ENCODE measurements around the gene TAS2R8. TPM values are rescaled to one million over a fixed set of nuclear protein-coding genes. Genes with fewer than 3 reads are reported as not detected.

Gene TAS2R8, protein sequence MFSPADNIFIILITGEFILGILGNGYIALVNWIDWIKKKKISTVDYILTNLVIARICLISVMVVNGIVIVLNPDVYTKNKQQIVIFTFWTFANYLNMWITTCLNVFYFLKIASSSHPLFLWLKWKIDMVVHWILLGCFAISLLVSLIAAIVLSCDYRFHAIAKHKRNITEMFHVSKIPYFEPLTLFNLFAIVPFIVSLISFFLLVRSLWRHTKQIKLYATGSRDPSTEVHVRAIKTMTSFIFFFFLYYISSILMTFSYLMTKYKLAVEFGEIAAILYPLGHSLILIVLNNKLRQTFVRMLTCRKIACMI
- not detected for total RNA-seq
- long read RNA-seq, result 0 reads

- Histone ChIP-seq H3K36me3 (no peaks in the 10 kb centered on the region), H3K27ac (no peak within 1 kb of the TSS), H3K27me3 (no peaks in the 10 kb centered on the region), H3K4me1 (no peaks in the 10 kb centered on the region), H3K9me3 (no peaks in the 10 kb centered on the region), H3K4me3 (no peak within 1 kb of the TSS)
- ATAC-seq (no peak), DNase-seq (no peak)
- TF ChIP-seq CTCF (IDR thresholded peaks at IDR 0.05), result no peak
- no peak for TF ChIP-seq POLR2A (IDR thresholded peaks at IDR 0.05)
- 57% methylated on average over 1 of the region's 1 CpG for WGBS (ENCODE audit: insufficient coverage, low coverage, low lambda C conversion rate, missing lambda C conversion rate)
- intact Hi-C loops (cut with DNase I), result no loop called here
Observed at GRCh38 chr12:10807186-10807585, at the start of gene TAS2R8. TAS2R8 (minus strand) TSS chr12:10807286; CDS start chr12:10806980, 306 bp downstream.

DNA sequence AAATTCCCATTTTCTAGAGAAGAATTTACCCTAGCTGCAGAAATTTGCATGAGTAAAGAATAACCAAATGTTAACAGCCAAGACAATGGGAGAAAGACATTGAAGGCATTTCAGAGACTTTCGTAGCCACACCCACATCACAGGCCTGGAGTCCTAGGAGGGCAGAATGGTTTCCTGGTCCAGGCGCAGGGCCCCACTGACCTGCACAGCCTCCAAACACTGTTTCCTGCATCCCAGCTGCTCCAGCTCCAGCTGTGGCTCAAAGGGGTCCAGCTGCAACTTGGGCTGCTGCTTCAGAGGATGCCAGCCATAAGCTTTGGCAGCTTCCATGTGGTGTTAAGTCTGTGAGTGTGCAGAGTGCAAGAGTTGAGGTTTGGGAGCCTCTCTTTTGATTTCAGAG lies 48.7 kb upstream of the TAS2R8 start:
- Histone ChIP-seq H3K4me1 (no peaks in the 10 kb centered on the region), H3K27me3 (no peaks in the 10 kb centered on the region), H3K9me3 (no peaks in the 10 kb centered on the region), H3K36me3 (no peaks in the 10 kb centered on the region), H3K4me3 (no peak overlapping the region), H3K27ac (no peak overlapping the region)
- no peak for DNase-seq
- no peak for ATAC-seq
- no CpG with 5 or more reads among the region's 2 CpGs for WGBS (ENCODE audit: insufficient coverage, low coverage, low lambda C conversion rate, missing lambda C conversion rate)
- no peak for TF ChIP-seq POLR2A (IDR thresholded peaks at IDR 0.05)
- TF ChIP-seq CTCF (IDR thresholded peaks at IDR 0.05), result no peak
- intact Hi-C loops (cut with DNase I), result no loop called here

GRCh38 chr12:10853776-10854175 lies 46.7 kb upstream of the TAS2R8 start:
- H3K4me3 ChIP-seq, result no peak overlapping the region
- intact Hi-C loops (cut with DNase I), result no loop called here
- ATAC-seq (no peak), DNase-seq (no peak)
- TF ChIP-seq POLR2A (IDR thresholded peaks at IDR 0.05), result no peak
- no peak for TF ChIP-seq CTCF (IDR thresholded peaks at IDR 0.05)
- H3K9me3 ChIP-seq, result no peaks in the 10 kb centered on the region
- no peaks in the 10 kb centered on the region for H3K27me3 ChIP-seq
- no CpG with 5 or more reads among the region's 2 CpGs for WGBS (ENCODE audit: insufficient coverage, low coverage, low lambda C conversion rate, missing lambda C conversion rate)
- no peaks in the 10 kb centered on the region for H3K36me3 ChIP-seq
- H3K4me1 ChIP-seq, result no peaks in the 10 kb centered on the region
- H3K27ac ChIP-seq, result no peak overlapping the region

DNA sequence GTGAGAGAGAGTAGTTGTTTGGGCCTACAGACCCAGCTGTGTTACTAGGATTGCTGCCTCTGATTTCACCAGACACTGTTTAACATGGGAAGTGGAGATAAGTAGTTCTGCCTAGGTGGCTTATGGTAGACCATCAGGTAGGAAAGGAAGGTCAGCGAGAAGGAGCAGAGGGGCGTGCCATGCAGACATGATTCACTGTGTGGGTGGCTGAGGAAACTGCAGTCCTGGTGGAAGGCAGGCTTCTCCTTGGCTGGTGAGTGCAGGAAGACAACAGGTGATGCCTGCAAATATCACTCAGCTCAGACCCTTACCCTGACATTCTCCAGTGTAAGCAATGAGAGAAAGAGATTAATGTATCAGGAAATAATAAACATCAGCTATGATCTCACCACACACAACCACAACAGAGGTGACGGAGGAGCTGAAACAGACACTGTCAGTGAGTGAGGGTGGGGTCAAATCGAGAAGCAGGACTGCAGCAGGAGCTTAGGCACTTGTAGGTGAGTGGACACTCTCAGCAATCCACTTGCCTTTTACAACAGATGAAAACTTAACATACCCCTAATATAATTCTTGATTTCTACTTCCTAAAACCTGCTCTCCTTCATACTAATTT lies 44.3 kb upstream of the TAS2R8 start:
- TF ChIP-seq POLR2A (IDR thresholded peaks at IDR 0.05) (no peak), CTCF (IDR thresholded peaks at IDR 0.05) (no peak)
- H3K4me3 ChIP-seq, result no peak overlapping the region
- intact Hi-C loops (cut with DNase I), result no loop called here
- WGBS (ENCODE audit: insufficient coverage, low coverage, low lambda C conversion rate, missing lambda C conversion rate), result 100% methylated on average over 4 of the region's 4 CpGs
- no peaks in the 10 kb centered on the region for H3K27me3 ChIP-seq
- no peaks in the 10 kb centered on the region for H3K36me3 ChIP-seq
- no peaks in the 10 kb centered on the region for H3K4me1 ChIP-seq
- H3K9me3 ChIP-seq, result no peaks in the 10 kb centered on the region
- no peak overlapping the region for H3K27ac ChIP-seq
- ATAC-seq (no peak), DNase-seq (no peak)

Measured in right lobe of liver (tissue), 6 donors.